ENCODE measurements around the gene ARHGAP31. TPM values are rescaled to one million over a fixed set of nuclear protein-coding genes. Genes with fewer than 3 reads are reported as not detected.
"Not testable (repeated sequence)": the region's sequence is repeated elsewhere in the genome, so short reads cannot be mapped to it uniquely, and the experiment has no call there.

ARHGAP31 gene, protein sequence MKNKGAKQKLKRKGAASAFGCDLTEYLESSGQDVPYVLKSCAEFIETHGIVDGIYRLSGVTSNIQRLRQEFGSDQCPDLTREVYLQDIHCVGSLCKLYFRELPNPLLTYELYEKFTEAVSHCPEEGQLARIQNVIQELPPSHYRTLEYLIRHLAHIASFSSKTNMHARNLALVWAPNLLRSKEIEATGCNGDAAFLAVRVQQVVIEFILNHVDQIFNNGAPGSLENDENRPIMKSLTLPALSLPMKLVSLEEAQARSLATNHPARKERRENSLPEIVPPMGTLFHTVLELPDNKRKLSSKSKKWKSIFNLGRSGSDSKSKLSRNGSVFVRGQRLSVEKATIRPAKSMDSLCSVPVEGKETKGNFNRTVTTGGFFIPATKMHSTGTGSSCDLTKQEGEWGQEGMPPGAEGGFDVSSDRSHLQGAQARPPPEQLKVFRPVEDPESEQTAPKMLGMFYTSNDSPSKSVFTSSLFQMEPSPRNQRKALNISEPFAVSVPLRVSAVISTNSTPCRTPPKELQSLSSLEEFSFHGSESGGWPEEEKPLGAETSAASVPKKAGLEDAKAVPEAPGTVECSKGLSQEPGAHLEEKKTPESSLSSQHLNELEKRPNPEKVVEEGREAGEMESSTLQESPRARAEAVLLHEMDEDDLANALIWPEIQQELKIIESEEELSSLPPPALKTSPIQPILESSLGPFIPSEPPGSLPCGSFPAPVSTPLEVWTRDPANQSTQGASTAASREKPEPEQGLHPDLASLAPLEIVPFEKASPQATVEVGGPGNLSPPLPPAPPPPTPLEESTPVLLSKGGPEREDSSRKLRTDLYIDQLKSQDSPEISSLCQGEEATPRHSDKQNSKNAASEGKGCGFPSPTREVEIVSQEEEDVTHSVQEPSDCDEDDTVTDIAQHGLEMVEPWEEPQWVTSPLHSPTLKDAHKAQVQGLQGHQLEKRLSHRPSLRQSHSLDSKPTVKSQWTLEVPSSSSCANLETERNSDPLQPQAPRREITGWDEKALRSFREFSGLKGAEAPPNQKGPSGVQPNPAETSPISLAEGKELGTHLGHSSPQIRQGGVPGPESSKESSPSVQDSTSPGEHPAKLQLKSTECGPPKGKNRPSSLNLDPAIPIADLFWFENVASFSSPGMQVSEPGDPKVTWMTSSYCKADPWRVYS (N-terminal part only)
- total RNA-seq = 22.6 TPM

DNA sequence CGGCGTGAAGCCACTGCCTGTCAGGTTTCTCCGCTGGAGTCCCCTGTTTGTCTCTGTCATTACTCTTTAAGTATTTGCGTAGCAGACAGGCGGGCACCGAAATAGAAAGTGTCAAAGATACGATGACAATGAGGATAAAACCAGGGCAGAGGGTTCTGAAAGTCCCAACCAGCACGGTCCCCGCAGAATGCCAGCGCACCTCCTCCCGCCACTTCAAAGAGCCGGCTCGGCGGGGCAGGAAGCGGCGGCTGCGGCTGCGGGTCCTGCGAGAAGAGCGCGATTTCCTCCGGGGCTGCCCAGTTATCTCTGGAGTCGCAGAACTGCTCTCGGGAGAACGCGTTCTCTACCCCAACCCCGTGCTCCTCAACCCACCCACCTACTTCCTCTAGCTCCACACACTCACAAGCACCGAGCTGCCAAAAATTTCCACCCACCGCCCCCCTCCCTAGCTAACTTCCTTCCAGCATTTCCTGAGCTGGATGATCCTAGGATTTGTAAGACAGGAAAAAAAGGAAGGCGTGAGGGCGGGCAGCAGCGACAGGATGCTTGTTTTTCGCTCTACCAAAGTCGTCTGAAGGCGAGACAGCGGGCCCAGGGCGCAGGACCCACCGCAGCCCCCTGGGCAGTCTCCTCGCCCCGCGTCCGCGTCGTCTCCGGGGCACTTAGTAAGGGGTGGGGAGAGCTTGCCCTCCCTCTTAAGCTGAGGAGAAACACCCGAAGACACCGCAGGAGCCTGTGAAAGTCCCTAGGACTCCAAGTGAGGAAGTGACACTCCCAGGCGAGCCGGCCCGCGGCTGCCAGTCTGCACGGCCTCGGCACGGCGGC, at the start of gene ARHGAP31:
Gene ARHGAP31, plus strand, starts transcription at position 513 of the 825 bp plus-strand sequence. CDS start 522 bp downstream, outside the sequence.
- peak; percentile 58 for DNase-seq (ENCODE audit: low spot score)

DNA sequence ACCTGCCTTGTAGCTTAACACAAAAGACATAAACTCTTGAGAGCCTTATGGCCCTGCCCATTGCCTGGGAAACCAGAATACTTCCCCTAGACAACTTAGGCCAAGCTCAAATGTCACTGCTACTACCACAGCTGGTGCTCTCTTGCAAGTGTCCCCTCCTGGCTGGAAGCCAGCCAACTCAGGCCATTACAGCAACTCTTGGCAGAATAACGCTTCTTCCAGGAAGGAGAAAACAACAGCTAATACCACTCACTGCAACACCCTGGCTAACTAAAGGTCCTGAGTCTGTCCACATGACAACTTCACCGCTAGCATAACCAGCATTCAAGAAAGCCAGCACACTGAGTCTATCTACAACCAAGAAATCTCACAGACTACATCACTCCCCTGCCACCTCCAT, 48.4 kb upstream of the ARHGAP31 start:
- DNase-seq (ENCODE audit: low spot score) = no peak

DNA sequence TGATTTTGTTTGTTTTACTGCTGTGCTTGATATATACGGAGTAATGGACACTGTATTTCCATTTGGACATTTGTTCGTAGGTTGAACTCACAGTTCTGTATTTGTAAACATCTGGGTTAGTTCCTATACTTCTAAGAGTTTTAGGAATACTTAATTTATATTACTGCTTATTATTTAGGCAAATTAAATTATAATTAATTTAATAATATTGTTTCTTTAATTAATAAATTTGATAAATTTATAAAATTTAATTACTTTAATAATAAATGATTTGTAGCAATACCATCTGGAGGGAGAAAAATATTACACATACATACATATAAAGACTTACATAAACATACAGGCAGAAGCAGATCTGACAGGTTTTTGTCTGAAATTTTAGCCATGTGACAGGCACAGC, 39.0 kb upstream of the ARHGAP31 start:
- DNase-seq (ENCODE audit: low spot score) = no peak

DNA sequence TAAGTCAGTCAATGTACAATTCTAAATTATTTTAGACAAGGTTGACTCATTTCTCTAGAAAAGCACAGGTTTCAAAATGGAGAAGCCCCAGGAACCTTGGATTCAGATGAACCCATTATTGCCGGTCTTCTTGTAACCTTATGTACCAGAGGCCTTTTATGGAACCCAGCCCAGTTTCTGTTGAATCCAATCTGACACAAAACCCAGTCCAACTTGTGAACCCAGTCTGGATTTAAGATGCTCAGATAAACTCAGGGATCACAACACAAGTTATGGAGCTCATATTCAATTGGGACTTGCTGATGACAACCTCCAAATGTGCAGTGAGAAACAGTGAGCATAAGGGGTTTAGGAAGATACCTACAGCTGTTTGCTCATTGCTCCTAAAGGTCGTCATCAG, 37.1 kb upstream of the ARHGAP31 start:
- DNase-seq (ENCODE audit: low spot score) = no peak

DNA sequence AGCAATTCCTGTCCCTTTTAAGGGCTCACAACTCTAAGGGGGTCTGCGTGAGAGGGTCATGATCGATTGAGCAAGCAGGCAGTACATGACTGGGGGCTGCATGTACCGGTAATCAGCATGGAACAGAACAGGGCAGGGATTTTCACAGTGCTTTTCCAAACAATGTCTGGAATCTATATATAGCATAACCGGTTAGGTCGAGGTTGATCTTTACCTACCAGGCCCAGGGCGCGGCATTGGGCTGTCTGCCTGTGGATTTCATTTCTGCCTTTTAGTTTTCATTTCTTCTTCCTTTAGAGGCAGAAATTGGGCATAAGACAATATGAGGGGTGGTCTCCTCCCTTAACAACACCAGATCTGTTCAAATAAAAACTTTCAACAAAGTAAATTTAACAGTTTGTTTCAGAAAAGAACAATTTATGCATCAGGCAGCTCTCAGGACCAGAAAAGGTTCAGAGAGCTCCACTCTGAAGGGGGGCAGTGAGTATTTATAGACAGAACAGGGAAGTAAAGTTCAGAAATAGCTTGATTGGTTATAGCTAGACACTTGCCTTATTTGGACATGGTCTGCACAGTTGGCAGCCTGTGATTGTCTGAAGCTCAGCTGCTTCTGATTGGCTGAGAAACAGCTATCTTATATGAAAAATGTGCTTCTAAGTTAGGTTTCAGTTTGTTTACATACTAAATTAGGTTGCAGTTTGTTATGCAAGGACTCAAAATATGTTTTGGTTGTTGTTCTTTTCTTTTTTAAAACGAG, 36.4 kb upstream of the ARHGAP31 start:
- DNase-seq (ENCODE audit: low spot score) = no peak

DNA sequence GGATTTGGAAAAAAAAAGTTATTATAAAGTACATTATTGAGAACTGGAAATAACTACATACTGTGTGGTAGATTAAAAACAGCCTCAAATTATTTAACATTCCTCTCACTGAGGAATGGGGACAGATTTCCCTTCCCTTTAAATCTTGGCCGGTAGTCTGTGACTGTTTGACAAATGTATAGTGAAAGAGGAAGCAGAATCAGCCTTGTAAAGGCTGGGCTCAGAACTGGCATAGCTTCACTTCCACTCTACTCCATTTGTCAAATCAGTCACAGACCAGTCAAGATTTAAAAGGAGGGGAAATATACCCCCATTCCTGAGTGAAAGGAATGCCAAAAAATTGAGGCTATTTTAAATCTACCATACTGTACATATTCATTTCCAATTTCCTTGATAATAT, 35.3 kb upstream of the ARHGAP31 start:
- no peak for DNase-seq (ENCODE audit: low spot score)

DNA sequence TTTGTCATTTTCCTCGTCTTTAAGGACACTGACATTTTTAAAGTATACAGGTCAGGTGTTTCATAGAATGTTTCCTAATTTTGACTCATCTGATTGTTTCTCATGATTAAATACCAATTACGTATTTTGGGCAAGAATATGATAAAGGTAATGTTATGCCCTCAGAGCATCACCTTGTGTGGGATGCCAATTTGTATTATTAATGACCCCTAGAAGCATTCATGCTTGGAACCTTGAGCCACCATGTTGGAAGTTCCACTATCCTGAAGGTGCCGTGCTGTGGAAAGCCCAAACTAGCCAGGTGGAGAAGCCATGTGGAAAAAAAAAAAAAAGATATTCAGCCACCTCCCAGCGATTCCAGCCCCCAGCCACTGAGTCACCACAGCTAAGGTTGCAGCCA, 34.4 kb upstream of the ARHGAP31 start:
- no peak for DNase-seq (ENCODE audit: low spot score)

DNA sequence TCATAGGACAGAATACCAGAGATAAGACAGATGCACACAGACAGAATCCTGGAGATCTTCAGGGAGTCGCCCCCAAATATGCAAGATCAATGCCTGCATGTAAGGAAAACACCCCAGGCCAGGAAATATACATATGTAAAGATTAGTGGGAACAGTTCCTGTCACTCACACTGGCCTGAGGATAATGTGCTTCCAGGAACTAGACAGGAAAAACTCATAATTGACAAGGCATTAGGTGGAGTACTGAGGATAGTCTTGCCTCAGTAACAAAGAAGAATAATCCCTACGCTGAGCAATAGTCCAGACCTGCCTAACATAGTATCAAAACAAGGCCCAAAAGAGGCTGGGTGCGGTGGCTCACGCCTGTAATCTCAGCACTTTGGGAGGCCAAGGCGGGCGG, 33.1 kb upstream of the ARHGAP31 start:
- no peak for DNase-seq (ENCODE audit: low spot score)

DNA sequence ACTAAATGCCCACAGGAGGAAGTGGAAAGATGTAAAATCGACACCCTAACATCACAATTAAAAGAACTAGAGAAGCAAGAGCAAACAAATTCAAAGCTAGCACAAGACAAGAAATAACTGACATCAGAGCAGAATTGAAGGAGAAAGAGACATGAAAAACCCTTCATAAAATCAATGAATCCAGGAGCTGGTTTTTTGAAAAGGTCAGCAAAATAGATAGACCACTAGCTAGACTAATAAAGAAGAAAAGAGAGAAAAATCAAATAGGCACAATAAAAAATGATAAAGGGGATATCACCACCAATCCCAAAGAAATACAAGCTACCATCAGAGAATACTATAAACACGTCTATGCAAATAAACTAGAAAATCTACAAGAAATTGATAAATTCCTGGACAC, 24.0 kb upstream of the ARHGAP31 start:
- DNase-seq (ENCODE audit: low spot score) = not testable (repeated sequence)

DNA sequence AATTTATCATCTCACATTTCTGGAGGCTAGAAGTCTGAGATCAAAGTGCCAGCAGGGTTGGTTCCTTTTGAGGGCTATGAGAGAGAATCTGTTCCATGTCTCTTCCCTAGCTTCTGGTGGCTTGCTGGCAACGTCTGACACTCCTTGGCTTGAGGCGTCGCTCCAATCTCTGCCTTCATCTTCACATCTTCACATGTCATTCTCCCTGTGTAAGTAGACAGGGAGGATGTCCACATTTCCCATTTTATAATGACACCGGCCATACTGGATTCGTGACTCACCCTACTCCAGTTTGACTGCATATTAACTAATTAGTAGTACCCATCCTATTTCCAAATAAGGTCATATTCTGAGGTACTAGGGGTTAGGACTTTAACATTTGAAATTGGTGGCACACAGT, 17.5 kb upstream of the ARHGAP31 start:
- DNase-seq (ENCODE audit: low spot score) = no peak

DNA sequence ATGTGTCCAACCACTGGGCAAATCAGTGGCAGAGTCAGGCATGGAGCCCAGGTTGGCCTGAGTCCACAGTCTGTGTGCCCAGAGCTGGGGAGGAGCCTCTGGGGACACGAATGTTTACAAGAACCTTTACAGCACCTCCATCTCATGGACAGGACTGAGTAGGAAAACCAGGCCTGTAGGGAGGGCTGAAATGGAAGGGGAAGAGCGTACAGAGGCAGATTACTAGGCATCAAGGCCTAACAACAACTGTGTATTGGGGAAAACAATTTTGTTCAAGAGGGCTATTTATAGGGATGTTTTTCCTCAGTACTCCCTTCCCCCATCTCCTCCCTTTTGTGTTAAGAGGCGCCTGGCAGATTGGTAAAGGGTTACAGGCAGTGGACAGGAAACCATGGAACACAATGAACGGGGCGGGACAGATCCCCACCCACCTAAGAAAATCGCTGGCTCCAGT, 15.1 kb upstream of the ARHGAP31 start:
- peak; percentile 47 for DNase-seq (ENCODE audit: low spot score)

DNA sequence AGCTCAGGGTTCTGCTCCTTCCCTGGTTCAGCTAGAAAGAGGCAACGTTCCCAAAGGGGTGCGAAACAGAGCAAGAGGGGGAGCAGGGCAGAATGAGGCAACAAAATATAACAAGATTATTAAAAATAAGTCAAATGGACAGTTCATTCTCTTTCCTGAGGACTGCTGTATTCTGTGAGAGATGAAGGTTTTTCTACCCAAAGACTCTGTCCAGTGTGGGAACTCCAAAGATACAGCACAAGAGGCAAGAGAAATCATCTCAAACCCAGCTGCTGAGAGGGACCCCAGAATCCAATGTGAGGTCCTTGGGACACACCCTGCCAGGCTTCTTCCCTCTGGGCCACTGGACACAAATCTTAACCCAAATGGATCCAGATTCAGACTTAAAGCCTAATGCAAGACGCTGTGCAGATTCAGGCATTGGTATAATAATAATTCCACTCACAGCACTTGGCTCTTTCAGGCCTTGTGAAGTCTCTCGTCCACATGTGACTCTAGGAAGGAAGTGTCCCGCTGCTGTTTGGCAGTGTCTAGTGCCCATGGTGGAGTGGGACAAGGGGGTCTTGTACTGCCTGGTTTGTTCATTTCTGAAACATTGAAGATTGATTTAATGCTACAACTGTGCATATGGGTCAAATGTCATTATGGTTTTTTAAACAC, 14.5 kb upstream of the ARHGAP31 start:
- no peak for DNase-seq (ENCODE audit: low spot score)

DNA sequence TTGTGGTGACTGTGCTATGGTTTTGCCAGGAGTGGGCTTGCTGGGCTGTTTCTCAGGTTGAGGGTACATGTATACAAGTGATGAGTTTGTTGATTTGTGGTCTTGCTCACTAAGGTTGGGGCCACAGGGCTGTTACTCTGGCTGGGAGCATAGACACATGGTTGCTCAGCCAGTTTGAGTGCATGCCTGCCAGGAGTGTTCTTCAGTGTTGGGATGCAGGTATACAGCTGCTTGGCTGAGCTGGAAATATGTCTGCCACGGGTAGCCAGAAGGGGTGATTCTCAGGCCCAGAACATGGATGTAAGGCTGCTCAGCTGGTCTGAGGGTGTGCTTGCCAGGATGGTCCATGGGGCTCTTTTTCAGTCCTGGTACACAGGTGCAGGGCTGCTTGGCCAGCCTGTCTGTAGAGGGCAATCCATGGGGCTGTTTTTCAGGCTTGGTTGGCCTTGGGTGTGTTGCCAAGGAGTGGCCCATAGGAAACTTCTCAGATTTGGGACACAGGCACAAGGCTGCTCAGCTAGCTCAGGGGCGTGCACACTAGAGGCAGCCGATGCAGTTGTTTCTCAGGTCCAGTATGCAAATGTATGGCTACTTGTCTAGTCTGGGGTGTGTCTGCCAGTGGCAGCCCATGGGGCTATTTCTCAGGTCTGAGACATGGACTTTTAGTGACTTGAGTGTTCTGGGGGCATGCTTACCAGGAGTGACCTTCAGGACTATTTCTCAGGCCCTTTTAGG, 5.3 kb upstream of the ARHGAP31 start:
- no peak for DNase-seq (ENCODE audit: low spot score)

DNA sequence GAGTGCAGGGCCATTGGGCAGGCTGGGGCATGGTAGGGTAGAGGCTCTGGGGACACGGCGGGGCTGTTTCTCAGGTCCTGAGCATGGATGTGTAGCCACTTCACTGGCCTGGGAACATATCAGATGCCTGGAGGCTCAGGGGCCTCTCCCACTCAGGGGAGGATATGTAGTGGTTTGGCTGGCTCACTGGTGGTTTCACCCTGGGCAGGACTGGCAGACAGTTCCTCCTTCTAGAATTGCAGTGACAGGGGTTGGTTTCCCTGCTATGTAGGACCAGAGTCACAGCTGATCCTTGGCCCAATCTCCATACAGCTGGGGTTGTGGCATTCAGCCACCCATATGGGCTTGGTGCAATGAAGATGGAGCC, 4.8 kb upstream of the ARHGAP31 start:
- no peak for DNase-seq (ENCODE audit: low spot score)

DNA sequence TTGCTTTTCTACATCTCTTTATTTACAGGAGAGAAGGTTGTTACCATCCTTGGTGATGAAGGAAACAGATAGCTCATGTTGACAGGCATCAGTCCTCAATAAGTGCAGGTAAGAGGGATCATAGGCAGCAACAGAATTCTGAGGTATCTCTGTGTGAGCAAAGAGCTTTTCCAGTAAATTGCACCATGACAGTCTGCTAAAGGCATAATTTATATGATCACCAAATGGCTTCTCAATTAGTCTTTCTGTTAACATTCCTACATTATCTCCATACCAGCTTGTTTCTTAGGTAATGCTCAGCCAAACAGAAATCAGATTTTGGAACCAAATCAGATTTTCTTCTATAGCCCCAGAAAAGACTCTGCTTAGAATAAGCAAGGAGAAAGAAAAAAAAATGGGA, 3.6 kb upstream of the ARHGAP31 start:
- no peak for DNase-seq (ENCODE audit: low spot score)

DNA sequence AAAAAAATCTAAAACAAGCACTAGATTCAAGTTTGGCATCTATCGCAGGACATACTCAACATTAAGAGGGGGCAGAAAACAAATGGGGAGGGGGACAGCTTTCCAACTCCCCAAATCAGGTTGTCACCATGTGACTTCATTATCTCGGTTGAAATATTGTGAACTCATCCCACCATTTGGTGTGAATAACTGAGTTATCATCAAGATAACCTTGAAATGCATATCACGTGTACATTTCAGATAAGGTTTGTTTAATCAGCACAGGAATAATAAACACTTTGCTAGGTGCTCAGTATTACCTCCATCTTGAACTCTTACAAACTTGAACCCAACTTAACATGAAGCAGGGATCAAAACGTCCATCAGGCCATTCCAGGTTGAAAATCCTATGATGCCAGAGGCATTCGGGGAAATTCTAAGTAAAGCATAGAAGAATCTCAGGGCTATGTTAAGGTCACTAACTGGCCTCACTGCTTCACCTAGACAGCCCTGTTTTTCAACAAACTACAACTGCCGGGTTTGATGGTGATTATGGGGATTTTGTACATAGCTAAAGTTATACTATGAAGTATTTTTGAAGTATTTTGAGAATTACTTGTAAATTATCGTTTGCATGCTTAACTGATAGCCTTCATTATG, 3.0 kb upstream of the ARHGAP31 start:
- no peak for DNase-seq (ENCODE audit: low spot score)

DNA sequence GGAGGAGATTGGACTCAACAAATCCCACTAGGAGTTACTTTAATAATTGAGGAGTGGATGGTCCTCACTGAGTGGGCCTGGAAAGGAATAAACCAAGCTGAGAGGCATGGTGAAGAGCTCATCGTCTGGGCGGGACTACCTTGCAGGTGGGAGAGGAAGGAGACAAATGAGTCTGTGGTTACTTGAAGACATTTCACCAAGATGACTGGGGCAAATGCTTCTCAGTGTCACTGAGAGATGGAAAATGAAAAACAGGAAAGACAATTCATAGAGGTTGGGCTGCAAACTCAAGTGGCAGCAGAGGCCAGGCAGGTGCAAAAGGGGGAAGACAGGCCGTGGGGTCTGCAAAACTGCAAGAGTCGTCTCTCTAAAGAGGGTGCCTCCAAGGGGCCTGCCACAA, 1.5 kb upstream of the ARHGAP31 start:
- no peak for DNase-seq (ENCODE audit: low spot score)

DNA sequence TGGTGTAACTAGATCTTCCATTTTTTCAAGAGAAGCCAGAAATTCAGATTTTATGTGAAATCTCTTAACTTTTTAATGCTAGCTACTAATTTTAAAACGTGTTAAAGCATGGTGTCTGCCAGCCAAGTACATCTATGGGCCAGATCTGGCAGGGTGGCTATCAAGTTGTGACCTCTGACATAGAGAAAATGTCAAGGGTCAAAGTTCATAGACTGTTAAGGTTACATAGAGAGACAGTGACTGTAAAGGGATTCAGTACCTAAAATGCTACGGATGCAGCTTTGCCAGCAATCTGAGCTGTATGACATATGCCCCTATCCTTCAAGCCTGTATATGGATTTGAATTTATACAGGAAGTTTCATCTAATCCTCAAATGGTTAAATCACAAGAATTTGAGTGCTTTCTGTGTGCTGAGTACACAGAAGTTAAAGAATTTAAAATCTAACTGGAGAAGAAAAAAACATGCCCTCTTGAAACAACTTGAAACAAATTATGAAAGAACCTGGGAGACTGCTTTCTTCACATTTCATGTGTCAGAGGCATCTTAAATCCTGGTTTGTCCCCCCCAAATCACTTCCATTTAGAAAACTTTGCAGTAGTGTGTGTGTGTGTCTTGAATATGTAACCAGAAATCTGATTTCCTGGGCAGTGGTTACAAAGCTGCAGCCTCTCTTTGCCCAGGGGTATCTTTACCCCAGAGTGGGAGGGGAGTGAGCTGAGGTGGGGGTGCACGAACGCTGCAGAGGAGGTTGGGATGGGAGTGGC, 895 bp upstream of the ARHGAP31 start:
- DNase-seq (ENCODE audit: low spot score) = no peak

Measured in mucosa of gallbladder (tissue), 1 donor.